GM18867 (cell line): Measurements from ENCODE around the gene JOSD2.
"Not testable (repeated sequence)": the region's sequence is repeated elsewhere in the genome, so short reads cannot be mapped to it uniquely, and the experiment has no call there.

Experiments
- ATAC-seq: cut with Tn5 transposase; IDR thresholded peaks from one replicate; pipeline ENCODE4 v1.9.1; 2021; ENCODE audit warnings: mild to moderate bottlenecking, moderate library complexity; ENCODE audit not compliant: unreplicated experiment

Gene JOSD2

DNA sequence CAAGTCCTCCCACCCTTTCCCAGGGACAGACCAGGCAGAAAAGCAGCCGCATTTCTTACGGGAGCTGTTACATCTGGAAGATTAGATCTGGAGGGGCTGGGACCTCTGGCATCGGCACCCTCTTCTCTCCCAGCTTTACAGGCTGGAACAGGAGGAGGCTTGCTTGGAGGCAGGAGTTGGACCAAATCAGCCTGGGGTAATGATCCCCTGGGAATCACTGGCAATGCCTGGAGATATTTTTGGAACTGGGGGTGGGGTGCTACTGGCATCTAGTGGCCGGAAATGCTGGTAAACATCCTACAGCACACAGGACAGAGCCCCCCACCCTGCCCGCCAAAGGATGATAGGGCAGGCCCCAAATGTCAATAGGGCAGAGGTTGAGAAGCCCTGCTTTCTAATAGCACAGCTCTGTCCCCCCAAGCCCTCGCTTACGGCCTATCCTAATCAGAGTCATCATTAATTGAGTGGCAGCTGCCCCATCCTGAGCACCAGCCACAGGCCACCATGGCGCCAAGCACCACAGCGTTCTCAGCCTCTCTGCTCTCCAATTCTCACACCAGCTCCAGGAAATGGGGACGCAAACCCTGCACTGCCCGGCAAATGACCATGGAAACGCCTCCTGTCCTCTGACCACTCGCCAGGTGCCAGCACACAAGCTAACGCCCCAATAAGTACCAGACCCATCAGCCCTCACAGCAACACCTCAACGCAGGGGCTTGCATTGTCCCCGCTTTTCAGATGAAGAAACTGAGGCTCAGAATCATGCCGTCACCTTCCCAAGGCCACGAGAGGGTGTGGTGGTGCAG, 36.6 kb upstream of the JOSD2 start:
- no peak for ATAC-seq

DNA sequence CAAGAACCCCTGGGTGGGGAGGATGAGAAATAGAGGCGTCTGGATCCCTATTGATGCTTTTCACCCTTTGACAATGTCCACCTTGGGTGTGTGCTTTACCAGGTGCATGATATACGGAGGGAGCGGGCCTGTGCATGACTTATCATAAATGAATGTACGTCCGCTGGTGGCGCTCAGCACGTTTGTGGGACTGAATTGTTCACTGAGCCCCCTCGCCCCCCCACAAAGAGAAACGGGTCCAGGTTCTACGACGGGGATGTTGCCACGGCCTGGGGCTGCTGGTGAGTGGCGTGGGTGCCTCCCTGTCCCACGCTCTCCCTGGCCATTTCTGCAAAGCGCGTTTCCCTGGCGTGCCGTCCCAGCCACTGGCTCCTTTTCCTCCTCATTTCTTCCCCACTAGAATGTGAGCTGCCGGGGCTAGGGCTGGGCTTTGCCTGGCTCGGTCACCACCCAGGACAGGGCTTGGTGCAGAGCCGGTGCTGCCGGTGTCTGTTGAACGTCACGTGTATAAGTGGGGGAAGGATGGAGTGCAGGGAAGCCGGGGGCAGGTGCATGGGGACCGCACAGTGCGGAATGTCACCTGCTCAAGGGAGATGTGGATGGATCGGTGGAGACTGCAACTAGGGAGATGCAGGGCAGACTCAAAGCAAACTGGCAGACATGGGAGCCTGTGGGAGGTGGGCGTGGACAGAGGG, 35.7 kb upstream of the JOSD2 start:
- ATAC-seq: no peak

DNA sequence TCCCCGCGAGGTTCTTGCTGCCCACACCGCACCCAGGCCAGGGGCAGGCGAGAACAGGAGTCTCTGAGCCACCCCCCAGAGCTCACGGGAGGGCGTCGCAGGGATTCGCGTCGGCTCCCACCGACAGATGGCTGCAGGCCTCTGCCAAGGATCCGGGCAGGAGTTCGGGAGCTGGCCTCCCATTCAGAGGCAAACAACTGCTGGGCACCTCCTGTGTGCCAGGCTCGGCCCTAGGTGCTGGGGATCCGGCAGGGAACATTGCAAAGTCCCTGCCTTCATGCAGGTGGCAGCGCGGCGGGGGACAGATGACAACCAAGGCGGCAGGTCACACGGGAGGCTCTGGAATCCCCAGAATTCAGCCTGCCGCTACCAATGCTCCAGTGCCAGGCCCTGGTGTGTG, 32.0 kb upstream of the JOSD2 start:
- ATAC-seq: no peak

DNA sequence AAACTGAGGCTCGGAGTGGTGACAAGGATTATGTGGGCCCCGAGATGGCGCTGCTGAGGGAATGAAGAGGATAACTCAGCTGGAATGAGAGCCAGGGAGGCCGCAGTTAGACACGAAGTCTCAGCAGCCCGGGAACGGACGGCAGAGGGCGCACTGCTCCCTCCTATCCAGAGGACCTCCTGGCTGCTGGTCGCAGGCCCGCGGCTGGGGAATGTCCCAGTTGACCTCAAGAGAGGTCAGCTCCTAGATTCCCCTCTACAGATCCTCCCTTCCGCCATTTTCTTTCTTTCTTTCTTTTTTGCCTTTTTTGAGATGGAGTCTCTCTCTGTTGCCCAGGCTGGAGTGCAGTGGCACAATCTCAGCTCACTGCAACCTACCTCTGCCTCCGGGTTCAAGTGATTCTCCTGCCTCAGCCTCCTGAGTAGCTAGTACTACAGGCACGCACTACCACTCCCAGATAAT, 26.8 kb upstream of the JOSD2 start:
- no peak for ATAC-seq

DNA sequence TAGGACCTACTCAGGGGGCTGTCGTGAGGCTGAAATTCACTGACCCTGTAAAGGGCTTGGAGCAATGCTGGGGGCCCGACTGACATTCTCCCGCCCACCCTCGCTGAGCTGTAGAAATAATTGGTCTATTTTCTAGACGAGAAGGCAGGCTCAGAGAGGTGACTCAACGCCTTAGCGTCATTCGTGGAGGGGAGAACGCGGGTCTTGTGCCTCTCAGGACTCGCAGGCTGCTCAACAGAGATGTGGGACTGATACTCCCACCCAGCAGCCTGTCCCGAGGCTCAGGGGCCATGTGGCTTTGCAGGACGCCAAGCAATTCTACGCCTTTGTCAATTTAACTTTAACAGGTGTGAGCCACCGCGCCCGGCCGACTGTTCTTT, 26.3 kb upstream of the JOSD2 start:
- ATAC-seq: no peak

DNA sequence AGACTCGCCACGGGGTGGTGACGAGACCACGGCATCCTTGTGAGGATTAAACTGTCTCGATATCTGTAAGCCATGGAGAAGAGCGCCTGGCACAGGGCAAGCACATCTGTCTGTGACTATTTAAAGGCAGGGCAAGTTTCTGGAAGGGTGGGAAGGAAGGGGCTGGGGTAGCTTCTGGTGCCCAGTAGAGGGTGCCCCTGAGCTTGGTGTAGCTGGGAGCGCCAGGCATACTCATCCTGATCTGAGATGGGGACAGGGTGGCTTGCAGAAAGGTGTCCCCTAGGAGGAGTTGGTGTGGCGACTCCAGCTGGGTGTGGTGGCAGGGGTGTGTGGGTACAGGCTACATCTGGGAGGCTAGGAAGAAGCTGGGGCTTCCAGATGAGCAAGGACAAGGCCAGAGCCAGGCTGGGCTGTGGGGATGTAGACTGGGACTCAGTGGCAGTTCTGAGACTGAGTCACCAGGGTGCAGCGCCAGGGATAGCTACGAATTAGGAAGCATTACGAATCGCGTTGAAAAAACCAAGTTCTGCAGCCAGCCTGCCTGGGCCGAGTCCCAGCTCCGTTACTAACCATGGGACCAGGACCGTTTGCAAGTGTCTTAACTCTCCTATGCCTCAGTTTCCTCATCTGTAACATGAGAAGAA, 25.8 kb upstream of the JOSD2 start:
- ATAC-seq: no peak

DNA sequence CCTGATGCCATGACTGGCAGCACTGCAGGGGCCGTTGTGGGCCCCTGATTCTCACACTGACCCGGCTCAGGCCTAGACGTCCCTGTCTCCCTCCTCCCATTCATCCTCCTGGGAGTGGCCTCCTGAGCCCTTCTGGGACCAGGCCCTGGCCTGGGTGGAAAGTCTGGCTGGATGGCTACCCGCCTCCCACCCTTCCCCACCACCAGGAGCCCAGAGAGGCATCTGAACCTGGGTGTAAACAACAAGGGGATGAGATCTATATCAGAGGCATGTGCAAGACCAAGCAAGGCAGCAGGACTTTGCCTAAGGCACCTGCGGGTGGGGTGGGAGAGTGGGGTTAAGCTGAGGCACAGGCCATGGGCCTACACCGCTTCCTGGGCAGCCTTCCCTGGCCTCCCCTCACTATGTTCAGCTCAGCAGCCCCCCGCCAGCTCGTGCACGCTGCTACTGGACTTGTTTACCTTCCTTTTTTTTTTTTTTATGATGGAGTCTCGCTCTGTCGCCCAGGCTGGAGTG, 24.7 kb upstream of the JOSD2 start:
- ATAC-seq: no peak

DNA sequence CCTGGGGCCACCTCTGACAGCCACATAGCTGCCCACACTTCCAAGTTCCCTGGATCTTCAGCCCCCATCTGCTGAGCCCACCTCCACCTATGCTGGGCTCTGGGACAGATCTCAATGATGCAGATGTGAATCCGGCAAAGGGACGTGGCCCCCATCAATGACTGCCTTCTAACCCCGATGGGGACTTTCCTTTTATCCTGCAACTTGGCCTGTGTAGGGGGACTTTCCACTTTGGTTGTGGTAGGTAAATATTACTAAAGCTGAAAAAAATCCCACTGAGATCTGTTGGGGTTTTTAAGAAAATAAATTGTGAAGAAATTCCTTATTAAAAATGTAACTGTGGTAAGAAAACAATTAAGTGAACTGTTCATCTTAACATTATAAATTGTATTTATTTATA, 23.5 kb upstream of the JOSD2 start:
- no peak for ATAC-seq

DNA sequence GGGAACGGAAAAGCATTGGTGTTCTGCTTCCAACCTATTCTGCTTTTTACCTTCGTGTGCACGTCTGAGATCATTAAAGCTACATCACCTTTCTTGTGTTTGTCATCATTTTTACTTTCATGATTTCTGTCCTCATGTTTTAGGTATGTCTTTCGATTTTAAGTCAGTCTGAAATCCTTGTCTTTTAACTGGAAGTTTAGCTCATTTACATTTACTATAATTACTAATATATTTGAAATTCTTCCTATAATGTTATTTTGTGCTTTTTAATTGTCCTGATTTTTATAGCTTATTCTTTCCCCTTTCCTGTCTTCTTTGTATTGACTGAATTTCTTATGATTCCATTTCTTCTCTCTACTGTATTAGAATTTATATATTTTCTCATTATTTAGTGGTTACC, 22.0 kb upstream of the JOSD2 start:
- no peak for ATAC-seq

DNA sequence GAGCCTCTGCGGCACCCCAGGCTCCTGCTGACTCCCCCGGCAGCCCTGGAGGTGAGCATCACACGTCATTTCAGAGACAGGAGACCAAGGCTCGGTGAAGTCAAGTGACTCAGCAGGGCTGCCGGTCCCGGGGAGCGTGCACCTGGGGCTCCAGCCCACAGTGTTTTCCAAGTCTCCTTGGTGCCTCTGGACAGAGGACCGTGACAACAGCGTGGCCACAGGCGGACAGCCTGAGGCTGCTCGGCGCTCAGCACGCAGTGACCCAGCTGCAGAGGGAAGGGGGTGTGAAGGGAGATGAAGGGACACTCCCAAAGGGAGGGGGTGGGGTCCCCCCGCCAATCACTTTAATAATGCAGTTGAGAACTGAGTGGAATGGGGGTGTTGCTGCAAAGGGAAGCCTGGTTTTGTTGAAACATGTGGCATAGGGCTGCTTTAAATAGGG, 20.2 kb upstream of the JOSD2 start:
- no peak for ATAC-seq

DNA sequence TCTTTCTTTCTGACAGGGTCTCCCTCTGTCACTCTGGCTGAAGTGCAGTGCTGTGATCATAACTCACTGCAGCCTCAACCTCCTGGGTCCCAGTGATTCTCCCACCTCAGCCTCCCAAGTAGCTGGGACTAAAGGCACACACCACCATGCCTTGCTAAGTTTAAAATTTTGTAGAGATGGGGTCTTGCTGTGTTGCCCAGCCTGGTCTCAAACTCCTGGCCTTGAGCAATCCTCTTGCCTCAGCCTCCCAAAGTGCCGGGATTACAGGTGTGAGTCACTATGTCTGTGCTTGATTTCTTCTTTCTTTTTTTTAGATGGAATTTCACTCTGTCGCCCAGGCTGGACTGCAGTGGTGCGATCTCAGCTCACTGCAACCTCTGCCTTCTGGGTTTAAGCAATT, 17.1 kb upstream of the JOSD2 start:
- not testable (repeated sequence) for ATAC-seq

DNA sequence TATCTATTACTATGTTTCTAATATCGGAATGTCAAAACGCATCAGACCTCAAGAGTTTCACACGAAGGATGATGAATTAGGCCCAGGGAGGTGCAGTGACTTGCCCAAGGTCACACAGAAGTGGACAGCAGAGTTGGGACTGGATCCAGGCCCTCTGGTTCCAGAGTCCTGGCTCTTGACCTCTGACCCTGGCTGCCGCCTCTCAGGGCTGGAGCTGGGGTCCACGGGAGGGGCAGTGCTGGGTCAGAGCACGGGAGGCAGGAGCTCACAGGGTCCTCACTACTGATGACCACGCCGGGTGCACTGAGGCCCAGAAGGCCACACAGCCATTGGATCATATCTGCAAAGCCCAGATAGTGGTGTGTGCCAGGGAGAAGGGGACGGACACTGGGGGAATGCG, 11.9 kb upstream of the JOSD2 start:
- ATAC-seq: no peak

DNA sequence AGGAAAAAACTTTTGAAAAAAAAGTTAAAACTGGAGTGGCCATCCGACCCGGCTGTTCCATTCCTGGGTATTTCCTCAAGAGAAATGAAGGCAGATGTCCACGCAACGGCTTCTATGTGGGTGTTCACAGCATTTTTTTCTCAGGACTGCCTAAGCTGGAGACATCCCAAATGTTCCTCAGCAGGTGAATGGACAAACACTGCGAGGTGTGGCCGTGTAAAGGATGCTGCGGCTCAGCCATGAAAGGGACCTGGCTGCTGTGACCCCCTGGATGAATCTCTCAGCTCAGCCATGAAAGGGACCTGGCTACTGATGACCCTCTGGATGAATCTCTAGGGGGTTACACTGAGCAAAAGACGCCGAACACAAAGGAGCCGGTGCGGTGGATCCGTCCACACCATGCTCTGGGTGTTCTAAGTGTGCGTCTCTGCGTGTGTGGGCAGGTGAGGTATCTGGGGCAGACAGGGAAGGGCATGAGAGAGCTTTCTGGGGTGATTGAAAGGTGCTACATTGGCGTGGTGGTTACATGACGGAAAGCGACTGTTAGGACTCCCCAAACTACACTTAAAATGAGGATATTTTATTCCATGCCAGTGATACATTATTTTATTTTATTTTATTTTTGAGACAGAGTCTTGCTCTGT, 10.0 kb upstream of the JOSD2 start:
- ATAC-seq: no peak

DNA sequence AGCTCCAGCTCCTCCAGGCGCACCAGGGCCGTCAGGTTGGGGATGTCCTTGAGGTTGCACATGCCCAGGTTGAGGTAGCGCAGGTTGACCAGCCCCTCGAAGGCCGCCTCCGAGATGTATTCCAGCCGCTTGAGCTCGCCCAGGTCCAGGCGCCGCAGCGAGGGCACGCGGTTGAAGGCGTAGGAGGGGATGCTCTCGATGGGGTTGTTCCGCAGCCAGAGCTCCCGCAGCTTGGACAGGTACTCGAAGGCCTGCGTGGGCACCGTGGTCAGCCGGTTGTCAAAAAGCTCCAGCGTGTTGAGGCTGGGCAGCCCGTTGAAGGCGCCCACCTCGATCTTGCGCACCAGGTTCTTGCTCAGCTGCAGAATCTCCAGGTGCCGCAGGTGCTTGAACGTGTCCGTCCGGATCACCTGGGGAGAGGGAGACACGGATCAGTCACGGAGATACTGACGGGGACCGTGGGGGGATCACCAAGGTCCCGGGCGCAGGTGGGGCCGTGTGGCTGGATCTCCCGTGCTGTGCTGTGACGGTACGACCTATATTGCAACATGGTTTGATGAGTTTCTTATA, 8.1 kb upstream of the JOSD2 start:
- no peak for ATAC-seq

DNA sequence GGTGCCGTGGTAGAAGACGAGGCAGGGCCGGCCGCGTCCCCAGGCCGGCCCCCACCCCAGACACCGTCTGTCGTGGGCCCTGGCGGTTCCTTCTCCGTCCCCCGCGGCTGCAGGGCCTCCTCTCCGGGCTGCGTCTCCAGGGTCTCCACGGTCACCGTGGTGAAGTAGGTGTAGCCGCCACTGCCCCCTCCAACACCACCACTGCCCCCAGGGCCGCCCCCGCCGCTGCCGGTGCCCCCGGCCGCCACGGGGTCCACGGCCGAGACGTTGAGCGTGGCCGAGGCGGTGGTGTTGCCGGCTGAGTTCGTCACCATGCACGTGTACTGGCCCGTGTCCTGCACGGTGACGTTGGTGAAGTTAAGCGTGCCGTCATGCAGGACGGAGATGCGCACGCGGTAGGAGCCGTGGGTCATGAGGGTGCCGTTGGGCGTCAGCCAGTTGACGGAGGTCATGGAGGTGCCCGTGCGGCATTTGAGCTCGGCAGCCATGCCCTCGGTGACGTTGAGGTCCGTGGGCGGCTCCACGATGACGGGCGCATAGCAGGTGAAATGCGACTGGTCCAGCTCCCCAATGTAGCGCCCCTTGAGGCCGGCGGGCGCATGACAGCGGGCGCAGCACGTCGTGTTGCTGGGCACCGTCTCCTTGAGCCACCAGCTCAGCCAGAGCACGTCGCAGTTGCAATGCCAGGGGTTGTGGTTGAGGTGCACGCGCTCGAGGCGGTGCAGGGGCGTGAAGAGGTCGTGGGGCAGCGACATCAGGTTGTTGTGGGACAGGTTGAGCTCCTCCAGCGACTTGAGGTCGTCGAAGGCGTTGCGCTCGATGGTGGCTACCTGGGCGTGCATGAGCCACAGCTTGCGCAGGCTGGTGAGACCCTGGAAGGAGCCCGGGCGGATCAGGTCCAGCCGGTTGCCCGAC, 7.4 kb upstream of the JOSD2 start:
- ATAC-seq: no peak

DNA sequence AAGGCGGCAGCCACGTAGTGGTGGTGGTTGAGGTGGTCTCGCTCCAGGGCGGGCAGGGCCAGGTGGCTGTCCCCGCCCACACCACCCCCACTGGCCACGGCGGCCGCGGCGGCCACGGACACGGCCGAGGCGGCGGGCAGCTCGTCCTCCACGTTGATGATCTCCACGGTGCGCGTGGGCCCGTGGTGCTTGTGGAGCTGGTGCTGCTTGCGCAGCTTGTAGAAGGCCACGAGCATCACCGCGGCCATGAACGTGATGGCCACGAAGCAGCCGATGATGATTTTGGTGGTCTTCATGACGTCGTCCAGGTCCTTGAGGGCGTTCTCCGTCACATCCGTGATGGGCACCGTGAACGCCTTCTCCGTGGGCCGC, 6.7 kb upstream of the JOSD2 start:
- ATAC-seq: no peak

DNA sequence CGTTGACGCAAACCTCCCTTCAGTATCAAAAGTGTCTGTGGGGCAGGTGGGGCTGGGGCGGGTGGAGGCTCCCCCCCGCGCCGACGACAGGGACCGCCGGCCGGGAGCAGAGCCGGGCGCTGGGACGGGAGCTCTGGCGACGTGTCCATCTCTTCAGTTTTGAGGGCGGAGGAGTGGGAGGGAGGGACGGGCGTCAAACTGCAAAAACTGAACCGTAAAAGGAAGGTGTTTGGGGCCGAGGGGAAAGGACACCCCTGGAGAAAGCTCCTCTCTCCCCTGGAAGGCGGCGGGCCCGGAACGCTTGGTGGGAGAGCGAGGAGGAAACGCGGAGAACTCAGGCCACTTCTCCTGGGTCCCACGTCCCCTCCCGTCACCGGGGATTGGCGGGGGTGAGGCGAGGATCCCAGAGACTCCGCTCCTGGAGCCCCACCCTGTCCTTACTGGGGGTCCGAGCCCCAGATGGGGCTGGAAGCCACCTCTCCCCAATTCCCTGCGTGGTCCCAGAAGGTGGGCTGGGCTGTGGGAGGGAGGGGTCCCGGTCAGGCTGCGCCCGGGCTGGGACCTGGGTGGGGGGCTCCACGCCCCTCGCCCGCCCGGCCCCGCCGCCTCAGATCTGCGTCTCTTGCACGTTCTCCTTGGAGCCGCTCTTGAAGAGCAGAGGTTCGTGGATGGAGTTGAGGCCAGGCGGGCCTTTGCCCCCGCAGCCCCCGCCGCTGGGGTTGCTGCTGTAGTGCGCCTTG, 6.1 kb upstream of the JOSD2 start:
- no peak for ATAC-seq

DNA sequence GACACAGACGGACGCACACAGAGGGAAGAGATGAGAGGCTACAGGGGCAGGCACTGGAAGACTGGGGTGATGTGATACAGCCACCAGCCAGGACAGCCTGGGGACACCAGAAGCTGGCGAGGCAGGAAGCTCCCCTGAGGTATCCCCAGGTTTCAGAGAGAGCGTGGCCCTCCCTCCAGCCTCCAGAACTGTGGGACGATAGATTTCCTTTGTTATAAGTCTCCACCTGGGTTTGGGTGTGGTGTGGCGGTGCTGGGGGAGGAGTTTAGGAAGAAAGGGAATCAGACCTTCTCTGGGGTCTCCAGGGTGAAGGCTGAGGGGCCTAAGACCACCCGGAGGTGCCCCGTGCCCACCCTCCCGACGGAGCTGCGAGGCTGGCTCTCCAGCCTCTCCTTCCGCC, 5.5 kb upstream of the JOSD2 start:
- no peak for ATAC-seq

DNA sequence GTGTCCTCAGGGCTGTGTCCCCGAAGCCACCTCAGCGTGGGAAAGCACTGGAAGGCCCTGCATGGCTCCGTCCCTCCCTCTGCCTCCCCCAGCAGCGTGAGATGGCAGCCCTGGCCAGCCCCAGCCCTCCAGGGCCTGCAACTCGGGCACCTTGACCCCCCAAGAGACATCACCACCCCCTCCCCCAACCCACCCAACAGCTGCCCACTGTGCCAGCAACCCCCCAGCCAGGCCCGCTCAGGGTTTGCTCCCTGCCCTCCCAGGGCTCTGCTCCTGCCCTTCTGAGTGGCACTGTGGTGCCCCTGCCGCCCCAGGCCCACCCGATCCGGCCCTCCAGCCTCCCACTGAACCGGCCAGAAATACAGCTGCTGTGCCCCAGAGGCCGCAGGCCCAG, 4.2 kb upstream of the JOSD2 start:
- ATAC-seq: no peak
